ENCODE data around the gene C11orf87.

C11orf87 gene

GRCh38 chr11:109421981-109422869 lies at the start of gene C11orf87:
TSS of gene C11orf87 (plus strand) at chr11:109422190. CDS start at chr11:109423634, 1,444 bp downstream.
- no peak for DNase-seq

- no peak for DNase-seq
Measured at GRCh38 chr11:109374032-109374431, 48.0 kb upstream of the C11orf87 start.

DNA sequence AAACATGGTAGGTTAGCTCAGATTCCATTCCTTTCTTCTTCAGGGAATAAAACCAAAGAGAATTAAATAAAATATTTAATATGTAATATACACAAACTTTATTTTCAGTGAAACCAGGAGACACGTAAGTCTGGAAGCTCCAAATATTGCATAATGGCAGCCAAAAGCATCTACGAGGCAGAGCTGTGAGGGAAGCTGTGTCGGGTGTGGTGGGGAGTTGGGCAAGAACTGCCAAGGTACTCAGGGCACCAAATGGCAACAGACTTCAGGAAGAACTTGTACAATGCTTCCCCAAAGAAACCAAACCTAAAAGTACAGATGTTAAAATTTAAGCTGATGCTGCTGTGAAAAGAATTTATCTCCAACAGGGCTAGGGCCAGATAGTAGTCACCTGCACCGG lies 47.5 kb upstream of the C11orf87 start:
- no peak for DNase-seq

DNA sequence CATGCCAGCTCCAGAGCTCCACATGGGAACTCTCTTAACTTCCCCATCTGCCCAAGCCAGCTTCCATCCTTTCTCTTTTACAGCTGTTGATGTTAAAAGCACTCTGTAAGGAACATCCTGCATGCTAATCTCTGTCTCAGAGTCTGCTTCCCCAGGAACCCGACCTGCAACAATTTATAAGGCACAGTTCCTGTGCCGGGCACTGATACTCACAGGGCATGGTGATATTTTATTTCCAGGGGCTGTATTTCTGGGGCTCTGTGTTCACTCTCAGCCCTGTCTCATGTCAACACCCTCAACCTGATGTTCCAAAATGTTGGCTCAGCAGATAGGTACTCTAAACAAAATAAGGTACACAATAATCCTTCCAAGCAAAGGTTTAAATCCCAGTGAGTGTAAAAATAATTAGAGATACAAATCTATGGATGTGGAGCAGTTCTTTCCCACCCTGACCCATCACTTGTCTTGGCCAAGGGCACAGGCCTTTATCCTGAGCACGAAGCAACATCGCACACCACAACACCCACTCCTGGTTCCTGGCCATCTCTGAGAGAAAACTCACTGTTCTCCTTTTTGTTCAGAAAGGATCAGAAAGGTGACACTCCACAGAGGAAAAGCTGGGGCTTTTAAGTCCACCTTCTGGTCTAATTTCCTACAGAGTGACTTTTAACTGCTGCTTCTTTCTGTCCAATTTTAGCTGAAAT lies 44.8 kb upstream of the C11orf87 start:
- no peak for DNase-seq

- DNase-seq, result no peak
Measured at GRCh38 chr11:109378034-109378433, 44.0 kb upstream of the C11orf87 start.

DNA sequence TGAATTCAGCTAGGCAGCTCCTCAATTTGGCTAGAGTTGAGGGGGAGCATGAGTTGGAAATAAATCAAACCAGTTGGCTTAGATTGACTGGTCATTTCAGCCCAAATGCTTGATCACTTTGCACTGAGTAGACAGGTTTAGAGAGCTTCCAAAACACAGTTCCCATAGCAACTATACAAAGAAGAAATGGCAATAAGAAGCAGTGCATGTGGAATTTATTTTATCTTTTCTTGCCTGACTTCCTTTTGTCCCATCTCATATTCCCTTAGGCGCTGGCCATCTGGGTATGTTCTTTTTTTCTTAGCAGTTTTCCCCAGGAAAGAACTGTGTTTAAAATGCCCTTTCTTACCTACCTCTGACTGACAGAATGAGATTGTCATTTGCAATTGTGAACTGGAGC lies 38.7 kb upstream of the C11orf87 start:
- DNase-seq, result no peak

DNA sequence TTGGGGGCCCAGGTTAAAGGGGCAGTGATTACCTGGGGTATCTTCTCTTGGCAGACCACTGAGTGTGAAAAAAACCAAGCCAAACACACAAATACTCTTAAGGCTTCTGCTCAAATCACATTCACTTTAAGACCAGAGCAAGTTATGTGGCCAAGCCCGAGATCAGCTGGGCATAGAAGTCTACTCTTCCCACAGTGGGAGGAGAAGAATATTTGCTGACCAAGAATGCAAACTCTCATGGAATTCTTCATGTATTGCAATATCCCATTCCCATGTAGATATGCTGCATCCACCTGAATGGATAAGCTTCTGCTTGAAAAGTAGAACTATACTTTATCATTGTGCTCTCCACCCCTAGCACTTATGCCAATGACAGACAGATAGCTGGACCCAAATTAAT lies 37.1 kb upstream of the C11orf87 start:
- DNase-seq, result no peak

GRCh38 chr11:109388982-109389381 lies 33.0 kb upstream of the C11orf87 start:
- peak; percentile 8 for DNase-seq

DNA sequence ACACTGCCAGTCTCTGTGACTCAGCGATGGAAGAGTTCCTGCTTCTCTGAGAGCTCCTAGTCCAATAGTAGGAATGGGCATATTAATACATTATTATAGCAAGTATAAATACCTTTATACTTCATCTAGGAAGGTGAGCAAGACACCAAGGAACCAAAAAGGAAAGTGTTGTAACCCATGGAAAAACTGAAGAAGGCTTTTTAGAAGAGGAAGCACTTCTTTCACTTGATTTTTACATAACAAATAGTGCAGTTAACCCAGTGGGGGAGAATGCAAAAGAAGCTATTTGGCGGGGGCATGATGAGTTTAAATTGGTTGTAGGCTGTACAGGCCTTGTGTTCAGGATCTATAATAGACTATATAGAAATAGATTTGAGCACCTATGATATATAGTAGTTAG lies 31.2 kb upstream of the C11orf87 start:
- DNase-seq, result no peak

- DNase-seq, result no peak
Measured at GRCh38 chr11:109401545-109401944, 20.4 kb upstream of the C11orf87 start.

DNA sequence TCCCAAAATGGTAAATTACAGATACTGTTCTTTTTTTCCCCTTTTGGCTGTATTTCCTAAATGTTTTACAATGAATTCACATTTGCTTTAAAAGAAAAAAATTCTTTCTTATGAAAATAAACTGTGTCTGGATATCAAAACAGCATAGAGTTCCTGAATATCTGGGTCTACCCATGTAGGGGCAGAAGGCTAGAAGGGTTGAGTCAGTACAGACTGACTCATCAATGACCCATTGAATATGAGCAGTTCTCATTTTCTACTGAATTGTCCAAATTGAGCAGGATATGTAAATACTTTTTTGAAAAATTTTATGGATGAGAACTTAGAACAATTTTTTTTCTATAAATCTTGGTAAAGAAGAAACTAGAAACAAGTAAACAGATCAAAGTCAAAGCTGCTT lies 16.3 kb upstream of the C11orf87 start:
- DNase-seq, result no peak

DNA sequence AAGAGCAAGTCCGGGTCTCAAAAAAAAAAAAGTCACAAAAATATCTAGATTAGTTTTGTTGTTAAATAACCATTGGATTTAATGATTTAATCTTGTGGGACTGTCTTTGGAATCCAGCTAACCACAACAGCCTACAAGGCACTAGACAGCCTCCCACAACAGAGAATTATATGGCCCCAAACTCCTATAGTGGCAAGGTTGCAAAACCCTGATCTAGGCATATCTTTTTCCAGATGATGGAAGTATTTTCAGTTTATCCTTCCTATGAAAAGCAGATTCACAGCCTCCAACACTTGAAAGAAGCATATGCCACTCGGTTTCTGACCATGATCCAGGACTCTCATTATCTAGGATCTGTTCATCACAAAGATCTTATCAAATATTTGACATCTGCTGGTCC lies 5.4 kb upstream of the C11orf87 start:
- peak; percentile 66 for DNase-seq

DNA sequence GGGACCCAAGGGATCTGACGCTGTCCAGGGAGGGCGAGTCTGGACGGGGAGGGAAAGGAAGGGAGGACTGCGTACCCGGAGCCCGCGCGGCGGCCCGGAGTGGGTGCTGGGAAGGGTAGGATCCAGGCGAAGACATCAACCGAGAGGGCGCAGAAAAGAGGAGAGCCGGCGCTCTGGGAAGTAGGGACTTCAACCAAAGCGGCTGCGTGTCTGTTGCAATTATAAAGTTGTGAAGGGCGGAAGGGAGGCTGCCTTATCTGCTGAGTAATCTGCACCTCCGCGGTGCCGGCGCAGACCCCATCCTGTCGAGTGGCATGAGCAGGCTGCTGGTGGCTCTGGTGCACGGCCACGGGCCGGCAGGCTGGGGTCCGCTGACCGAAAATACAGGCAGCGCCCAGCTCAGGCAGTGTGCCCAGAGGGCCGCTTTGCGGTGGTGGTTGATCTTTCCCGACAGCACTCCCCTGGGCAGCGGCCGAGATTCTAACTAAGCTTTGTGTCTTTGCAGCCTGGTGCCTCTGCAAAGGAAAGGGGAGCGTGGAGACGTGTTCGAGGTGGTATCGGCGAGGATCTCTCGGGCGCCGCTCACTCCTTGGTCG lies 978 bp downstream of the C11orf87 start:
- DNase-seq, result no peak

GRCh38 chr11:109423466-109424190 lies 1.6 kb downstream of the C11orf87 start:
- no peak for DNase-seq

- no peak for DNase-seq
Measured at GRCh38 chr11:109424901-109425300, 2.9 kb downstream of the C11orf87 start.

- DNase-seq, result no peak
Measured at GRCh38 chr11:109425554-109425953, 3.6 kb downstream of the C11orf87 start.

DNA sequence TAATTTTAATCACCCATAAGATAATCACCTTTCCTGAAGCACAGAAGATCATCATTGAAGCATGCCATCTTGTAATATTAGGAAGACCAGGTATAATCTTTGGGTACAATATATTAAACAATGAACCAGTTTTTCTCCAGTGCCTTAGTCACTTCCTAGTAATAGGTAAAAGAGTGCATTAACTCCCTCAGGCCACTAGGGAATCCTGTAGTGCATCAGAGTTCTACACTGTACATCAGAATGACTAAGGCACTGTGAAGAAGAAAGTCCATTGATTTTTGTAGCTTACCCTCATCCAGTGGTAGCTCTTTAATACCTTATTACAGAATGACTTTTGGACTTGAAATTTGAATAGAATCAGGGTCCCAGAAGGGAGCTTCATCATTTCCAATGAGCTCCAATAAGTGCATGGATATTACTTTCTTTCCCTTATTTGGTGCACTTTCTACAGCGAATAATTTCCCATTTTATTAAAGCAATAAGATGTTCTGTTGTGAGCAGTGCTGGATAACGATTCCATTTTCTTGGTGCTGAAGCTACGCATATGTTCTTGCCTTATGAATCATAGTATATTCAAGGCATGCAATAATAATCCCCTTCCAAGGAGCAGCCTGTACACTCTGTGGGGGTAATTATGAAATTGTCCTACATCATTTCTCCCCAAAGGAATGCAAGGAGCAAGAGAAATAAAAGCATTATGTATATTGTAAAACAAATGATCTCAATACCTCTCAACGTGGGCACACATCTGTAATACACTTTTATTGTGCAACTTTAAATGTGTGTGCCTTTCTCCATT lies 4.7 kb downstream of the C11orf87 start:
- no peak for DNase-seq

- no peak for DNase-seq
Measured at GRCh38 chr11:109432105-109432504, 10.1 kb downstream of the C11orf87 start.

GRCh38 chr11:109433753-109434256 lies 11.8 kb downstream of the C11orf87 start:
- no peak for DNase-seq

DNA sequence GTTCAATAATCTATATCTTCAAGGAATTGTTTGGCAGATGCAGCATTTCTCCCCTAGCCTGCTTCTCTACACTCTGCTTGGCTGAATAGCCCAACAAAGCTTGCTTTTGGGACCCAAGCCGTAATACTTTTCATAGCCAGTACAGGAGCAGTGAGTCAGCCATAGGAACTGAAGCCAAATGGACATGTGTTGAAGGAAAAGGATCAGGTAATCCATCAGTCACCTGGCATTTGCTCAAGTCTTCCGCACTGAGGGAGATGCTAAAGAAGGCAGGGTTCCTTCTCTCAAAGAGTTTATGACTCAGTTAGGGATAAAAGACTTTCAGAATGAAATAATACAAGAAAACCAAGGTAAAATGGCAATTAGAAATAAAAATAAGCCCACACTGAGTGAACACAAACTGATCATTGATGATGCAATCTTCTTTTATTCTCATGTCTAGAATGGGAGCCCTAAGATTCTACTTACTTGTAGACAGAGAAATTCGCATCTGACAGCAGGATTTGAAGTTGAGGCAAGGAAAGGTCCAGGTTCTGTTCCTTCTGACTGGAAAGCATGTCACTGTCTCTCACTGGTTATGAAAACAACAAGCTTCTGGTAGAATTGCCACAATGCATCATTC lies 13.2 kb downstream of the C11orf87 start:
- no peak for DNase-seq

- DNase-seq, result no peak
Measured at GRCh38 chr11:109439684-109440083, 17.7 kb downstream of the C11orf87 start.

GRCh38 chr11:109443052-109443451 lies 21.1 kb downstream of the C11orf87 start:
- no peak for DNase-seq

Data from NCI-H524 treated with DMSO at 0.1 percent for 48 hours (cell line).